Measurements from ENCODE around the gene FUT7.

DNA sequence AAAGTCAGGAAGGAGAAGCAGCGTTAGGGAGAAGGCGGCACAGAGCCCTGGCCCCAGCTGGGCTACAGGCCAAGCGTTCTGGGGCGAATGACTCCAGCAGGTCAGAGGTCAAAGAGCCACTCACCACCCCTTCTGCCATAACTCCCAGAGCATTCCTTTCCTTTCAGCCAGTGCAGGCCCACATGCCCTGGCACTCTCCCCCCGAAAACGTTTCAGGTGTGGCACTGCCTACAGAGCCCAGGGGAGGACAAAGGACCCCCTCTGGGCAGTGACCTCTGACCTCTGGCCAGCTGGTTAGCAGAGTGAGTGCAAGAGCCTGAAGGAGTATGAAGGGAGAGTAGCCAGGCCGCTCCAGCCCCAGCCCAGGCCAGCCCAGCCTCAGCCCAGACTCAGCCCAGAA lies 8.7 kb downstream of the FUT7 start:
- TF ChIP-seq, protein P1, sequence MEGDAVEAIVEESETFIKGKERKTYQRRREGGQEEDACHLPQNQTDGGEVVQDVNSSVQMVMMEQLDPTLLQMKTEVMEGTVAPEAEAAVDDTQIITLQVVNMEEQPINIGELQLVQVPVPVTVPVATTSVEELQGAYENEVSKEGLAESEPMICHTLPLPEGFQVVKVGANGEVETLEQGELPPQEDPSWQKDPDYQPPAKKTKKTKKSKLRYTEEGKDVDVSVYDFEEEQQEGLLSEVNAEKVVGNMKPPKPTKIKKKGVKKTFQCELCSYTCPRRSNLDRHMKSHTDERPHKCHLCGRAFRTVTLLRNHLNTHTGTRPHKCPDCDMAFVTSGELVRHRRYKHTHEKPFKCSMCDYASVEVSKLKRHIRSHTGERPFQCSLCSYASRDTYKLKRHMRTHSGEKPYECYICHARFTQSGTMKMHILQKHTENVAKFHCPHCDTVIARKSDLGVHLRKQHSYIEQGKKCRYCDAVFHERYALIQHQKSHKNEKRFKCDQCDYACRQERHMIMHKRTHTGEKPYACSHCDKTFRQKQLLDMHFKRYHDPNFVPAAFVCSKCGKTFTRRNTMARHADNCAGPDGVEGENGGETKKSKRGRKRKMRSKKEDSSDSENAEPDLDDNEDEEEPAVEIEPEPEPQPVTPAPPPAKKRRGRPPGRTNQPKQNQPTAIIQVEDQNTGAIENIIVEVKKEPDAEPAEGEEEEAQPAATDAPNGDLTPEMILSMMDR (IDR thresholded peaks at IDR 0.05), result no peak
- TF ChIP-seq POLR2A (IDR thresholded peaks at IDR 0.05) (no peak), EP300 (IDR thresholded peaks at IDR 0.05) (no peak), POLR2AphosphoS5 (IDR thresholded peaks at IDR 0.05) (no peak)

Data from stomach (tissue), 4 donors.